LNCAP (cell line): ENCODE measurements around the gene HEXIM1.

Source experiments
- CTCF ChIP-seq: fragments of 450-650 bp; IDR thresholded peaks from 2 replicates; pipeline ENCODE4 v1.5.1; 2017; ENCODE audit warnings: mild to moderate bottlenecking

Gene HEXIM1

DNA sequence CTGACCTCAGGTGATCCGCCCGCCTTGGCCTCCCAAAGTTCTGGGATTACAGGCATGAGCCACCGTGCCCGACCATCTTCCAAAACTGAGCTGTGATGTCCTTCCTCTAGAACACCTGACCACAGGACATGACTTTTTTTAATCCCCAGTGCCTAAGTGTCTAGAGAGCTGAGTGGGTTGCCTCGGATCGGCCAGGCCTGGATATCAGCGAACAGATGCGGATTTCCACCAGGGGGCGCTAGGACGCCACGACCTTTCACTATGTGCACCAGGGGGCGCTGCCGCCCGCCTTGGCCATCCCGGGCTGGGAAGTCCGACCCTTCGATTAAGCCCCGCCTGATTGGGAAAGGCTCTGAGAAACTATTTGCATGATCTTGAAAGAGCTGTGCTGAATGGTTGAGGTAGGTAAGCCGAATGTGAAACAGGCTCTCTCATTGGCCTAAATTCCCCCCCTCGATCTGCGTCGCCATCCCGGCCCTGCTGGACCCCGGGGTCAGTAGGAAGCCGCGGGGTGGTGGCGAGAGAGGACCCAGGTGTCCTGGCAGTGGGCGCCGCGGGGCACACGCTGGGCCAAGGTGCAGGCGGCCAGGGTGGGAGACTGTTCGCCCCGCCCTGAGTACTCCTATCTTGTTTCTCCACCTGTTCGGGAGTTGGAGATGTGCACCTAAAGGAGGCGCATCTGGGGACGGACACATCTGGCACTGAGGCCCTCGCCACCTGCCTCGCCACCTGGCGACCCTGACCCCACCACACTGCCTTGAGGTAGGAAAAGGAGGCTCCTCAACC lies 12.9 kb upstream of the HEXIM1 start, which contains the start of gene ACBD4:
TSS of gene ACBD4 (plus strand) at position 496 of the 786 bp plus-strand sequence. CDS start 458 bp downstream, outside the sequence.
- peak; percentile 100 for TF ChIP-seq CTCF

GRCh38 chr17:45135978-45136791 lies 12.1 kb upstream of the HEXIM1 start:
- TF ChIP-seq CTCF = no peak

DNA sequence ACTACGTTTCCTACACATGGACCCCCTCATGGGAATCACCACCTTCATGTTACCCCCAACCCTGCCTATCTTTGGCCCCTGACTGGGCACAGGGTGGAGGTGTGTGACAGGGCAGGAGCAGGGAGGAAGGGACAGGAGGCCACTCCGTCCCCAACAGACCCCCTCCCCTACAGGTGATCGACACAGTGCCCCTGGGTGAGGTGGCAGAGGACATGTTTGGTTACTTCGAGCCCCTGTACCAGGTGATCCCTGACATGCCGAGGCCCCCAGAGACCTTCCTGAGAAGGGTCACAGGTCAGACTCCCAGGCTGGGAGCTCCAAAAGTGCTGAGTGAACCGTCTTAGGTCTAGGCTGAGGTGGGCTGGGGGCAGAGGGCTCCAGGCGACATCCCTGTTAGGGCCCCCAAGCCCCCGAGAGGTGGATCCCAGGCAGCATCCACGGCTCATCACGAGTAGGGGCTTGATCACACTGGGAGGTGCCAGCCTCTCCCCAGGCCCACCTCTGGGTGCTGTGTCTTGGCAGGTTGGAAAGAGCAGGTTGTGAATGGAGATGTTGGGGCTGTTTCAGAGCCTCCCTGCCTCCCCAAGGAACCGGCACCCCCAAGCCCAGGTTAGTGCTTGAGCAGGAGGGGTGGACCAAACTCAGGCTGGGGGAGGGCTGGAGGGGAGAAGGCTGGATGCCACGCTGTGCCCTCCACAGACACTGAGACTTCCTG lies 11.3 kb upstream of the HEXIM1 start:
- TF ChIP-seq CTCF = no peak

- no peak for TF ChIP-seq CTCF
Measured at GRCh38 chr17:45137561-45138305, 10.5 kb upstream of the HEXIM1 start.

- TF ChIP-seq CTCF = no peak
Measured at GRCh38 chr17:45138911-45139532, 9.3 kb upstream of the HEXIM1 start.

DNA sequence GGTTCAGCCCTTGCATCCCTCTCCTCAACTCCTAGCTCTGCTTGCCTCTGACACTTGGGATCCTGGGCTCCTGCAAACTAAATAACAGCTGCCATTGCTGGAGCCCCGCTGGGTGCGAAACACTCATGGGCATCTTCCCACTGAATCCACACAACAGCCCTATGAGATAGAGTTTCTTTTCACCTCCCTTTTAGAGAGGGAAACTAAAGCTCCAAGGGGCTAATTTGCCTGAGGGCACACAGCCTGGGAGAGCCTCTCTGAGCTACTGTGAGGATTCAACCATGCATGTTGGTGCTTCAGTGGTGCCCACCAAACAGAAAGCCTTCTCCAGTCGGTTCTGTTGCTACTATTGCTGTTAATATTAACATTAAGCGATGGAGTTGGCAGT lies 8.7 kb upstream of the HEXIM1 start:
- no peak for TF ChIP-seq CTCF
